GDM1 (cell line): ENCODE results near the gene NUB1.

Source experiments
- DNase-seq: peaks from one replicate; lab custom pipeline; 2025; lab: John Stamatoyannopoulos, UW

NUB1 gene

DNA sequence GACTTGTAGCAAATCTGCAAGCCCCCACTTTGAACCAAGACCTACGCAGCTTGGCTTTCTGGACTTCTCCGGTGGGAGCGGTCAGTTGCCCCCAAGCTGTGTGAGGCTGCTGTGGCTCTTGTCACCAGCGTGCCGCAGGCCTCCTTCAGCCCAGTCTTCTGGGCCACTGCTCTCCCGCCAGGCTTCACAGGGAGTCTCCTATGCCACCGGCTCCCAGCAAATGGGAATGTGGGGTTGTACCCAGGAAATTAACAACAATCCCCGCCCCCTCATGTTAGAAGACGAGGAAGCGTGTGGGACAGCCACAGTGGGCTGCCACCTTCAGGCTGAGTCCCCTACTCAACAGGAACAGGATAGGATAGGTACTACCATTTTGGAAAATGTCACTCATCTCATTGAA is 64.0 kb downstream of the NUB1 start:
- DNase-seq, result no peak

DNA sequence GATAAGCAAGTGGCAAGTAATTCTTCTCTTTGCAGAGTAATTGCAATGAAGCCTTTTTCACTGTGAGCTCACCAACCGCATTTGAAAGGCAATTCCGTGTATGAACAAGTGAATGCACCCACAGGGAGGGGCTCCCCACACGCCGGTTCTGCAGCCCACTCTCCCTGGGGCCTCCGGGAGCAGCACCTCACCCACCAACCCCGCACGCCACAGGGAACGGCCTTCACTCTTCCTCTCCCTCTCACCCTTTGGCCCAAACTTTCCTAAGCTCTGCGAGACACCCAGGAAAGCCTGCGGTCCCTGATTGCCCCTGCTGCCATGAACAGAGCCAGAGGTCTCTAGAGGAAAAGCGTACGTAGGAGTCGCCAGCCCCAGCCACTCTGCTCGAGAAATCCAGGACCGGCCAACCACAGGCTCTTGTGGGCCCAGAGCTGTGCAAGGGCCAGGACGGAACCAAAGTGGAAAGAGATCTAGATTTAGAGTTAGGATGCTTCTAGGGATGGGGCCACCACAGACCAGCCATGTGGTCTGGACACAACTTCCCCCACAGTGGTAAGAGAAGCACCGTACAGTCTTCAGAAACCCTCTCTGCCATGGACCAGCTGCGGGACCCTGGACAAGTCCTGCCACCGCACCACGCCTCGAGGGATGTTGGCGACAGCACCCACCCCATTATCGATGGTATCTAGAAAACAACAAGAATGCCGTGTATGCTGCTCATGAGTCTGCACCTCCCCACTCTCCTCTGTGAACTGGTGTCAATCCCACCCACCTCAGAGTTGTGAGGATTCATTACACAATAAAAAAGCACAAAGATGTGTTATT is 64.7 kb downstream of the NUB1 start:
- no peak for DNase-seq

DNA sequence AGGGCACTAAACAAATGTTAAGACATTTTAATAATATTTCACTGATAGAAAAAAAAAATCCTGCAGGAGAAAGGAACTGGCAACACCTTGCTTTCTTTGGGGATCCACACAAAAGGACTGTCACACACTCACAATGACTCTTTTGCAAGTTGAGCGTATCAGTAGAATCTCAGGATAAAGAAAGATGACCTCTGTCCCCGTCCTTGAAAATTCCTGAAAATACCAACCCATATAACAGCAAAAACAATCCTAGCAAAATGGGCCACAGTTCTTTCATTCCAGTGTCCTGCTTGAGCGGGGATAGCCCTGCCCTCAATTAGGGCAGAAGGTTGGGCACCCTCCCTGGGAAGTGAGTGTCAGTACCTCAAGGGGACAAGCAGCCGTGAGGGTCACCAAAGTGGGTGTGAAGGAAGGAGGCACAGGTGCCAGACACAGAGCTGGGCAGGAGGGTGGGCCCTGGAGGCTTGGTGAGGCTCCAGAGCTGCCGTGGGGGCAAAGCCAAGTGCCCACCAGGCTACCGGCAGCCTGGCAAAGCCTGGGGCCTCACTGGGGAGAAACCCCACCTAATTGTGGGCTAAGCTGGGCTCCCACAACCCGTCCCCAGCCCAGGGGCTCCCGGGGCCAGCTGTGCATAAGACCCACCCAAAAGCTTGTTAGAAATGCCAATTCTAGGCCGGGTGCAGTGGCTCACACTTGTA is 65.4 kb downstream of the NUB1 start:
- DNase-seq, result no peak

DNA sequence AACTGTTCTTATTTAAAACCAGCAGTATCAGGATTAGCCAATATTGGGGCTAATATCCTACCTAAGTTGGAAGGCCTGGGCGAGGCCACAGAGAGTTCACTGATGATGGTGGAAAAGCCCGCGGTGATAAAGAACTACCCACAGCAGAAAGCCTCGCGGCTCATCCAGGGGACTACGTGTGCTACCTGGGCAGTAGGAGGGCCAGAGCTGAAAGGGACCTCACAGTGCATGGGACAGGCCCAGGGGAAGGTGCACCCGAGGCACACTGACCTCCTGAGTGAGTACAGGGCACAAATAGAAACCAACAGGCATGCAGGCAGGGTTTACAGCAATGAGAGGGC is 66.9 kb downstream of the NUB1 start:
- DNase-seq, result no peak

DNA sequence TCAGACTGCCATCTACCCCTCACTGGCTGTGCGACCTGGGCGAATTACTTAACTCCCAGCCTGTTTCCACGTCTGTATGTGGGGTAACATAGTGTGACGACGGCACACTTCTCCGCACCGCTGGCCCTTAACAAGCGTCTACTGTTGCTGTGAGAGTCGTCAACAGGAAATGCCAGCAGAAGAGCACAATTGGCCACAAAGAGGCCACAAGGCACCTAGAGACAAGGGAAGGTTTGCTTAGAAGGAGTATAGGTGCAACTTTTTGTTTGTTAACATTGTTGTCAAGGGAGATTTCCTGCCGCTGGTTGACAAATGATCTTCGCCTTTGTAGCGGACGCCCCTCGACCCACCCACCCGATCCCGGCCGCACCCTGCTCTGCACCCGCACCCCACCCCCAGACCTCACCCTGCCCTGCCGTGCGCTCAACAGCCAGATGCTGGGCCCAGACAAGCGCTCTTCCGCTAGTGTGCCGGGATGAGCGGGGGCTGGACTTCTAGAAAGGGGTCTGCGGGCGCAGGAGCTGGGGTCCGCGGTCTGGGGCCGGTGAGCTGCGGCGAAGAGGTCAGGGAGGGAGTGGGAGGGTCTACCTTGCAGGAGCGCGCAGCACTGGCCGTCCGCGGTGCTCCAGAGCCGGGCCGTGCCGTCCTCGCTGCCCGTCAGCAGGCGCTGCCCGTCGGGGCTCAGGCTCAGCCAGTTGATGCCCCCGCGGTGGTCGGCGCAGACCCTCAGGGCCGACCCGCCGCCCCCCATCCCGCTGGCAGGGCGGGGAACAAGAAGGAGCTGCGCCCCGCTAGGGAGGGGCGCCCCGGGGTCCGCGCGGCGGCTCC is 67.4 kb downstream of the NUB1 start:
- DNase-seq, result no peak

DNA sequence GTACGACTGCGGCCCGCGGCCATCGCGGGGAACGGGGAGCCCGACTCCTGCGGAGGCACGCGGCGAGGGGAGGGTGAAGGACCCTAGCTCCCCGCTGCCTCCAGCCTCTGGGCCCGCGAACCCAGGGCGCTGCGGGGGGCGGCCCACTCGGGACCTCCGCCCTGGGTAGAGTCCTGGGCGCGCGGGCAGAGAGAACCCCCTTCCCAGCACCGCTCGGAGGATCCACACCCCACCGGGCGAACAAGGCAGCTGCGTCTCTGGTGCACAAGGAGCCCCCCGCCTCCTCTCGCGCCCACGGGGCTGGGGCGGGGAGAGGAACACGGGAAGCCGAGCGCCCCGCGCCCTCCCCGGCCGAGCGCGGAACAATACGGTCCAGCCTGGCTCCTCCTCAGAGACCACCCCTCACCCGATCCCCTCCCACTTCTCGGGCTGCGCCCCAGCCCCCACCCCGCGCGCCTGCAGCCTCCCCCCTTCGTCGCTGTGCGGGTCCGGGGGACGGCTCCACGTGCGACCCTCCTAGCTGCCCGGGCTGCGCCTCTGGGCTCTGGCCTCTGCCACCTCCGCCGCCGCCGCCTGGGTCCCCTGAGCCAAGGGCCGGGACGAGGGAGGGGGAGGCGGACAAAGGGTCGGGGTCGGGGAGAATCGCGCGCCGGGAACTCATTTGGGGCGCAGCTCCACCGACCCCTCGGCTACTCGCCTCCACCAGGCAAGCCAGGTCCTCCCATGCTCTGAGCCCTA is 68.2 kb downstream of the NUB1 start, which contains the start of gene WDR86:
Gene WDR86 (minus strand): TSS at position 372 of the 738 bp plus-strand sequence. CDS start 449 bp downstream, outside the sequence.
- no peak for DNase-seq

DNA sequence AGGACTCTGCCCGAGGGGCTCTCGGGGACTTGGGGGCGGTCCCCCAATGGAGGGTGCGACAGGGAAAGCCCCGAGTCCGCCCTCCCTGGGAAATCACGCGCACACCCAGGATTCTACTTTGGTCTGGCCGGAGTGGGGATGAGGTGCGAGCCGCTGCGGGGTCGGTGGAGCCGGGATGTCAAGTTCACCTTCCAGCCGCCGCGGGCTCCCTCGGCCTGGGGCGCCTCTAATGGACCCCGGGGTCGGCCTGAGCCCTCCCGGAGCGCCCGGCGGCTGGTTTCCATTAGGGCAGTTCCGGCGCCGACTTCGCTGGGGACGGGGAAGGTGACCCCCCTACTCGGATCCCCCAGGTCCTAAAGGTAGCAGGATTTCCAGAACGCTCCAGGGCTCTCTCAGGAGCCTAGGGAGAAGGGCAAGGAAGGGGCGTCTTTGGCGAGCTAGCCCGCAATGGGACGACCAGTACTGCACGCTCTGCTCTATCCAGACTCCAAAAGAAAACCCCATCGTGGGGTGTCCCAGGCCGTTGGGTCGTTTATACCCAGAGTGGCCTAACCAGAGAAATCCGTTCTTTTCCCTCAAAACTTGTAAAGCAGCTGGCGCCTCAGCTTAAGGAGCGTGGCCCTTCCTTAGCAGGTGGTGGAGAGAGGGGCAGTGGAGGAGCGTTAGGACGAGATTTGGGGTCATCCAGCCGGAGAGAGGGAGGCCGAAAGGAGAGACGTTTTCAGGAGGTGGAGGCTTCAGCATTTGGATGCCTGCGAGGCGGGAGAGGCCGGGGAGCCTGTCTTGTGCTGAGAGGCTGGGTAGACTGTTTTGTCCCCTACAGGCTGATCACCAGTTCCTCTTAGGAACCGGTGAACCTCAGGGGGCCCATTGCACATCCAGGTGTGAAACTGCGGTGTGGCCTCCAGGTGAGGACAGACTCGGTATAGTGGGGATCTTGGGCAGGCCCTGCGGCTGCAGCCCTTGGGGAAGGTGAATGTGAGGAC is 69.1 kb downstream of the NUB1 start:
- DNase-seq, result no peak

DNA sequence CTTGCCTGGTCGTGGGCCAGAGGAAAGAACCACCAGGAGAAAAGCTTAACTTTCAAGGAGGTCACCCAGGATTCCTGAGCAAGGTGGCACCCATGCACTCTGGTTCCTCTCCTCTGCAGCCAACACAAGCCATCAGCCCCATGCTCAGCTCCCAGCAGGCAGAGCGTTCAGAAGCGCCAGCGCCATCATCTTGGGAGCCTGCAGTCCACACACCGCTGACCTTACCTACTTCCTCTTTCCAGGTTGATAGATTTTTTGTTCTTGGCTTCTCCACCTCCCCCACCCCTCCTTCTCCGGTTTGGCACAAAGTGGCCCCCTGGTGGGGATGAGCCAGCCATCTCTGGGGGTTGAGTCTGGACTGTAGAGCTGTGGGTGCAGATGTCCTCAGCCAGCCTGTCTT is 69.9 kb downstream of the NUB1 start:
- DNase-seq, result no peak

DNA sequence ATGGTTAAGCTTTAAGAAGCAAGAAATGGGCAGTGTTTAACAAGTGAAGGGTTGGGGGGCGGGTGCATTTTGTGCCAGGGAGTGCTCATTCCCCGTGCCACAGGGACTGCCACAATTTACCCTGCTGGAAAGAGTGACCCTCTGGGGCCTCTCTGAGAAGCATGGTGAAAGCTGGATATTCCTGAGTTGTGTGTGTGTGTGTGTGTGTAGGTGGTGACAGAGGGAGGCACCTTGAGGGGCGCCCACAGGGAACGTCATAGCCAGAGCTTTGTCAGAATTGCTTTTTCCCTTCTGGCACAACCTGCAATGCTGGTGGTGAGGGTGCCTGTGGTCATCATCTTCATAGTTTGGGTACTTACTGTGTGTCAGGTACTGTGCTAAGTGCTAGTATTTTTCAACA is 70.7 kb downstream of the NUB1 start:
- no peak for DNase-seq

DNA sequence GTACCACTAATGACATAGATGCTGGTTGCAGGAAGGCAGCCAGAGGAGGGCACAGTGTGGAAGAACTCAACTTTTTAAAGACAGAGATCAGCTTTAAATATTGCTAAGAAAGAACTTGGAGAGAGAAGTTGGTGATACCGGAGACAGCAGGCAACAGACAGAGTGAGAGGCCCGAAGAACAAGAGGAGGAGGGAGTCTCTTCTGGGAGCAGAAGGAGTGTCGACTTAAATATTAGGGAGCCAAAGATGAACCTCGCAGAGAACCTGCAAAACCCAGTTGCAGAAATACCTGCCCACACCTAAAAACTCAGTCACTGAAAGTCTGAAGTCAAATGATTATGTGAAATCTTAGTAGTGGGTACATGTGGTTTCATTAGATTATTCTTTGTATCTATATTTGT is 71.6 kb downstream of the NUB1 start:
- DNase-seq, result no peak

DNA sequence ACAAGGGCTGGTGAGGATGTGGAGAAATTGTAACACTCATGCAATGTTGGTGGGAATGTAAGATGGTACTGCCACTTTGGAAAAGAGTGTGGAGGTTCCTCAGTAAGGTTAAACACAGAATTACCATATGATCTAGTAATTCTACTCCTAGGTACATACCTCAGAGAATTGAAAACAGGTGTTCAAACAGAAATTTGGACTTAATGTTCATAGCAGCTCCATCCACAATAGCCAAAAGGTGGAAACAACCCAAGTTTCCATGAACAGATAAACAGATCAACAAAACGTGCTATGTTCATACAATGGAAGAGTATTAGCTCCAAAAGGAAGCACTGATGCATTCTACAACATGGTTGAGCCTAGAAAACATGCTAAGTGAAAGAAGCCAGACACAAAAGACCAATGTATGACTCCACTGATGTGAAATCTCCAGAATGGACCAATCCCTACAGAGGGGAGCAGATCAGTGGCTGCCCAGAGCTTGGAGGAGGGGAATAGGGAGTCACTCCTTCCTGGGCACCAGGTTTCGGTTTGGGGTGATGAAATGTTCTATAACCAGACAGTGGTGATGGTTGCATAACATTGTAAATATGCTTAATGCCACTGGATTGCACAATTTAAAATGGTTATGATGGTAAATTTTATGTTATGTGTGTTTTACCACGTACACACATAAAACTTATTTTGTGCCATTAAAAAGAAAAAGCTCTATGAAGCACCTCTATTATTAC is 73.9 kb downstream of the NUB1 start:
- no peak for DNase-seq

DNA sequence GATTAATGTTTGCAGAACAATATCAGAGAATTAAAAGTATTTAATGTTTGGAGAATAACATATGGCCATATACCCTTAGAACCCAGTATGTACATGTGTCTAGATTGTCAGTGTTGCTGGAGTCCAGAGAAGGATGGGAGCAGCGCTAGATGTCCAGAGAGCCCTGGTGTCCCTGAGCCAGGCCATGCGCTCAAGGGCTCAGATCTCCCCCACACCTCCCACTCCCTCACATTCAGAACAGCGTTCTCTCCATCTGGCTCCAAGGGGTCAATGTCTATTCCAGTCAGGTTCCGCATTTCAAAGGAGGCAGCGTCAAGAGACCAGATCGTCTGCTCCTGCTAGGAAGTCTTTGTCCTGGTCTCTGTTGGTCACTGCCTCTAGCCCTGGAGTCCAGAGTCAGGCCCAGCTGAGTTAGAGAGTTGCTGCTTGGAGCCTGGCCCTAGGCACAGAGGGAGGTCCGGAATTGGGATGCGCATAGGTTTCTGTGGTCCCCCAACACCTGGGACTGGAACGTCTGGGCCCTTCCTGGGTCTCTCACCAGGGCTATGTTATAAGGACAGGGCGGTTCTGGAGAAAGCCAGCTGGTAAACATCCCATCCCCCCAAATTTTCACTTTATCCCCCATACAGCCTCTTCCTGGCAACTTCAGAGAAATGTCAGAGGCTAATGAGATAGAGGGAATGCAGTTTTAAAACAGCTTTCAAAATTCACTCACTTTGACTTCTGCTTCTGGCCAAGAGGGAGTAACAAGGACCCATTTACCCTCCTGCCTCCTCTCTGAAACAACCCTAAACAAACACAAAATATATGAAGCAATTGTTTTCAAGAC is 74.7 kb downstream of the NUB1 start:
- DNase-seq, result no peak

DNA sequence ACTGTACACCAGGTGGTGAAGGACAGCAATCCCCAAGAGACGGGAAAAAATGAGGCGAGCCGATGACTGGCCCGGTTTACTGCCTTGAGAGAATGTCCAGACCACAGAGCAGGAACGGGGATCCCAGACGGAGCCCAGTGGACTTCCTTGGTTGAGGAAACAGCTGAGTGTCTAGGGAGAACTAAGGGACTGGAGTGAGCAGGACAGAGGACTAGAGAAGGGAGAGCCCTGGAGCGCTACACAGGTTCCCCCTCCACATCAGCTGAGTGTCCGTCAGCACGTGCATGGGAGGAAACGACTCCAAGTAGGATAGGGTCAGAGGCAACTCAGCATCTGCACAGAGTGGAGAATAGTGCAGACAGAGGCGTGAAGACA is 75.3 kb downstream of the NUB1 start:
- no peak for DNase-seq

DNA sequence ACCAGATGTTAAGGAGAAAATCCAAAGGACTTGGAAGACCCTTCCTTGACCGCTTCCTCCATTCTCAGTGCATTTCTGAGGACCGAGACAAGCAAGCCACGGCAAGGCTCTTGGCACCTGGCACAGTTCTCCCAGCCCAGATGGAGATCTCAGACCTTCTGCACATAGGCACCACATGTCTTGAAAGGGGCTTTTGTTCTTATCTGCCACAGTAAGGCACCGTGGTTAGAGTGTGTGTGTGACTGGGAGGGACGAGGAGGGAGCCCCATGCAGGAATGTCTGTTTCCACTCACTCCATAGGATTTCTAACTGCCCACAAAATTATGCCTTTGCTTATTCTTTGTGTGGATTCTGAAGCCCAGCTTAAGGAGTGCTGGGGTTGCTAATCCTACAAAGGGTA is 78.5 kb downstream of the NUB1 start:
- DNase-seq, result no peak

DNA sequence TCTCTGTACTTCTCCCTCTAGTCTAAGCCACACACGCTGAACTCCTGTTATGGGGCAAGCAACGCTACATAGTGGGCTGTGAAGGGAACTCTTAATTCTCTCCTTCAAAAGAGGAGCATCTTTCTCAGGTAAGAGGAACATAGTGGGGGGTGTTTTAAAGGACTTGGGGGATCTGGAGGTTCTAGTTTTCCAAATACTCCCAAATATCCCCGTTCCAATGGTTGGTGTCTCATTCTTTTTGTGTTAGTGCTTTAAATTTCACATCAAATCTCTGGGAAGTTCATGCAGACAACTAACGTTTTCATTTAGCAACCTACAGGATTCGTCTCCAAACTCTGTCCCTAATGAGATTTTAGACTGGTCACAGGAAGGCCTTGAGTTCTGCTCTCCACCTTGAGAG is 80.6 kb downstream of the NUB1 start:
- DNase-seq, result no peak

DNA sequence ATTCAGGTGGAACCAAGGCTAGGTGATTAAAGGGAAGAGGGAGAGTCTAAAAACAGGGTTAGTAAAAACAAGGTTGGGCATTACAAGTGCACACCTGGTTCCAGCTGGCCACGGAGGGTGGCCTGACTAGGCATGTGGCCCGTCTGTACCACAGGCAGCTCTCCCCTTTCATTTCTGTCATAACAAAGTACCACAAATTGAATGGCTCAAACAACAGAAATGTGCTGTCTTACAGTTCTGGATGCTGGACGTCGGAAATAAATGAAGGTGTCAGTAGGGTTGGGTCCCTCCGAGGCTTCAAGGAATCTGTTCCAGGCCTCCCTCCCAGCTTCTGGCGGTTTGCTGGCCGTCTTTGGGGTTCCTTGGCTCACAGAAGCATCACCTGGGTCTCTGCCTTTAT is 81.6 kb downstream of the NUB1 start:
- no peak for DNase-seq

DNA sequence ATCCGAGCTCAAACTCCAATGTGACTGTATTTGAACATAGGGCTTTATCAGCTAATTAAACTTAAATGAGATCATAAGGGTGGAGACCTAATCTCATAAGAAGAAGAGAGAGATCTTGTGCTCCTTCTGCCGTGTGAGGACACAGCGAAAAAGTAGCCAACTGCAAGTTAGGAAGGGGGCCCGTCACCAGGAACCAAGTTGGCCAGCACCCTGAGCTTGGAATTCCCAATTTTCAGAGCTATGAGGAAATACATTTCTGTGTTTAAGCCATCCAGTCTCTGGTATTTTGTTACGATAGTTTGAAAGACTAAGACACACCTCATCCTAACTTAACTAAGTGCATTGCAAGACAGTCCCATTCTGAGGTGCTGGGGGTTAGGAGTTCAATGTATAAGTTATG is 82.3 kb downstream of the NUB1 start:
- DNase-seq, result no peak

DNA sequence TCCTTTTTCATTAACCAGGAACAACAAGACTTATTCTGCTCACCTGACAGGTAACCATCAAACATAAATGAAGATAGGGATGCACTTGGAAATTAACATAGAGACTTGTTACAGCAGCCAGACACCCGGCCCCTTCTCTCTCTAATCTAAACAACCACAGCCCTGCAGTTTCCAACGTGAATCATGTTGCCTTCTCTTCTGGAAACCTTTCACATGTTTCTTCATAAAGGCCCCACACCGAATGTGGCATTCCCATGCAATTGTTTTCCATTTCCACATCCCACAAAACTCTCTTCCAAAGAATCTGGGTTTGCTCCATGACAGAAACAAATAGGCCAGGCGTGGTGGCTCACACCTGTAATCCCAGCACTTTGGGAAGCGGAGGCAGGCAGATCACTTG is 83.2 kb downstream of the NUB1 start:
- no peak for DNase-seq

DNA sequence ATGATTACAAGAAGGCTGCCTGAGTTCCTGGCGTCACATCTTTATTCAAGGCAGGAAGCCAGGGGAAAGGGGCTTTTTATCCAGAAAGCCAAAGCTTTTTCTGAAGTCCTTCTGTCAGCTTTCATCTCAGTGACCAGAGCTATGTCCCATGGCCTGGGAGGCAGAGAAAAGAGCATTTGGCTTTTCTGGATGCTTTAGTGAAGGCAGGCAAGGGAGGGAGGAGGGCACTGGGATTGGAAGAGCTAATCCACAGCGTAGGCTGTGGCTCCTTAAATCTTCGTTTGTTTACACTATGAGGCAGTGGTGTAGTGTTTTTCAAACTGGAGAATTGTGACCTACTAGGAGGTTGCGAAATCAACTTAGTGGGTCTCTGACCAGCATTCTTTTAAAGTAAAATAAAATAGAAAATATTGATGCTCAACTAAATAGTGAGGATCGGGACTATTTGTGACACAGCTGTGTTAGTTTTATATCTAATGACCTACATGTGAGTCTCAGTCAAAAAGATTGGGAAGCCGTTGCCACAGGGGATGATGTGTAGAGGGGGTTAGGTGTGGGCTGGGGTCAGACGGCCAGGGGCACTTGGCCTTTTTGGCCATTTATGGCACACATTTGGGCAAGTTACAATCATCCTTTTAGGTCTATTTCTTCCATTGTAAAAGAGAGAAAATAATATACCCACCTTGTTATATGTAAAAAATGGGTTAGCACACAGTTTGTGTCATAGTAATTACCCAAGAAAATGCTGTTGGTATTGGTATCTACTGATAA is 84.2 kb downstream of the NUB1 start:
- no peak for DNase-seq
